ENCODE results near the gene GABRA5. TPM values are rescaled to one million over a fixed set of nuclear protein-coding genes. Genes with fewer than 3 reads are reported as not detected.

GABRA5 gene
- total and polyA plus RNA-seq, 2 of the 4 experiments (the other 2 are of a cell fraction), result 4.0 to 7.3 TPM

DNA sequence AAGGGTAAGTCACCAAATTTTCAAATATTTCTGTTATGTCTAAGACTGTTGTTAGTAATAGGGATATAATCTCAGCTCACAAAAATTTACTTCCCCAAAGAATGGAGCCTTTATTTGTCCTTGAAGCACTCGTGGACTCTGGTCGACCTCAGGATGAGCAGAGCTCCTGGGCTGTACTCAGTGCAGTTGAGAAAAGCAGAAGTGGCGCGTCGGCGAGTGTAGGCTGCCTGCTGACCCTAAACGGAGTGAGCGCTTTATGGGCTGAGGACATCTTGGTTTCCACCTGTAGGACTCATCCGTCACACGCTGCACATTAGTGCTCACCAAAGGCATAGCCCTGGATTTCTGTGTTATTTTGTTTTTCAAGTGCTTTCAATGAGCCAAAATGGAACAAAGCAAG is 11.0 kb downstream of the GABRA5 start:
- Histone ChIP-seq H3K36me3 (ENCODE audit: control insufficient read depth, insufficient read depth, low read length) (no peaks in the 10 kb centered on the region), H3K9me3 (ENCODE audit: control insufficient read depth, insufficient read depth, low read length) (peaks cover 4% of the 10 kb centered on the region; the same call in 1 of the 2 replicates), H4K5ac (ENCODE audit: low read depth, low read length) (no peak overlapping the region), H2BK120ac (ENCODE audit: low read depth, low read length) (no peak overlapping the region), H4K20me1 (ENCODE audit: insufficient read depth, low read length) (no peaks in the 10 kb centered on the region), H2AFZ (replicated peaks; ENCODE audit: low read length, poor library complexity) (no peak overlapping the region), H3K4me1 (ENCODE audit: control insufficient read depth, insufficient read depth, low read length) (no peaks in the 10 kb centered on the region), H3K18ac (ENCODE audit: low read depth, low read length) (no peak overlapping the region), H2AK9ac (replicated peaks; ENCODE audit: low read depth, low read length, poor library complexity) (no peak overlapping the region), H3K56ac (ENCODE audit: extremely low read depth, insufficient read depth, low read length) (no peak overlapping the region), H2AK5ac (ENCODE audit: low read depth, low read length) (no peak overlapping the region), H3K79me1 (ENCODE audit: low read depth in 1 of 2, low read length in 2 of 2) (no peaks in the 10 kb centered on the region), H3K27me3 (ENCODE audit: control insufficient read depth, insufficient read depth, low read length) (no peaks in the 10 kb centered on the region), H3K4me3 (ENCODE audit: insufficient read depth, low read depth, low read length) (no peak overlapping the region), H3K9me1 (ENCODE audit: insufficient read depth, low read length) (no peaks in the 10 kb centered on the region), H3K14ac (replicated peaks; ENCODE audit: low read depth, low read length) (no peak overlapping the region), H2BK5ac (ENCODE audit: low read depth, low read length, poor library complexity, severe bottlenecking) (no peak overlapping the region), H4K8ac (ENCODE audit: low read depth in 2 of 2, low read length in 2 of 2) (no peak overlapping the region), H2BK15ac (ENCODE audit: low read depth, low read length) (no peak overlapping the region), H2BK20ac (ENCODE audit: low read depth, low read length) (no peak overlapping the region), H3K27ac (ENCODE audit: insufficient read depth, low read length) (no peak overlapping the region), H3K4me2 (ENCODE audit: low read depth, low read length) (no peak overlapping the region), H4K91ac (ENCODE audit: insufficient read depth, low read depth, low read length) (no peak overlapping the region), H3K4ac (ENCODE audit: low read depth, low read length) (no peak overlapping the region), H3K23ac (ENCODE audit: low read depth, low read length) (no peak overlapping the region), H3K9ac (ENCODE audit: low read depth, low read length) (no peak overlapping the region)
- intact Hi-C loops (cut with micrococcal nuclease) (no loop called here), in situ Hi-C loops (cut with MboI; ENCODE audit: low sequenced_read_pairs) (loop anchor here (25.0 kb wide), 1 partner anchor 1234 kb away; no protein-coding TSS in a partner anchor), dilution Hi-C loops (cut with HindIII; ENCODE audit: low sequenced_read_pairs, unreplicated experiment) (no loop called here)
- CTCF ChIA-PET, result no interaction called here
- DNase-seq (no peak), ATAC-seq (ENCODE audit: low read depth) (no peak)
- no TSS peak for BruUV-seq (replicated peaks)
- 76% methylated on average over 5 of the region's 10 CpGs; no CpG with 5 or more reads in 1 of the 2 experiments for WGBS, 2 experiments (ENCODE audit: extremely low coverage in 2 of 2, insufficient read length in 1 of 2)
- POLR2A ChIA-PET (ENCODE audit: unreplicated experiment), result no interaction called here
- TF ChIP-seq CEBPB (IDR thresholded peaks at IDR 0.05; ENCODE audit: low read depth, low read length), result no peak
- TF ChIP-seq RFX5 (IDR thresholded peaks at IDR 0.05; ENCODE audit: low read depth, low read length), result no peak
- TF ChIP-seq MXI1 (IDR thresholded peaks at IDR 0.05; ENCODE audit: borderline replicate concordance, low read depth, low read length), result no peak
- TF ChIP-seq, protein P1, sequence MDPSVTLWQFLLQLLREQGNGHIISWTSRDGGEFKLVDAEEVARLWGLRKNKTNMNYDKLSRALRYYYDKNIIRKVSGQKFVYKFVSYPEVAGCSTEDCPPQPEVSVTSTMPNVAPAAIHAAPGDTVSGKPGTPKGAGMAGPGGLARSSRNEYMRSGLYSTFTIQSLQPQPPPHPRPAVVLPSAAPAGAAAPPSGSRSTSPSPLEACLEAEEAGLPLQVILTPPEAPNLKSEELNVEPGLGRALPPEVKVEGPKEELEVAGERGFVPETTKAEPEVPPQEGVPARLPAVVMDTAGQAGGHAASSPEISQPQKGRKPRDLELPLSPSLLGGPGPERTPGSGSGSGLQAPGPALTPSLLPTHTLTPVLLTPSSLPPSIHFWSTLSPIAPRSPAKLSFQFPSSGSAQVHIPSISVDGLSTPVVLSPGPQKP (IDR thresholded peaks at IDR 0.05; ENCODE audit: borderline replicate concordance, low read depth, low read length), result no peak
- TF ChIP-seq RCOR1 (IDR thresholded peaks at IDR 0.05; ENCODE audit: insufficient replicate concordance, low read length), result no peak
- no peak for TF ChIP-seq RAD21 (IDR thresholded peaks at IDR 0.05; ENCODE audit: low read length)
- TF ChIP-seq, protein P2, sequence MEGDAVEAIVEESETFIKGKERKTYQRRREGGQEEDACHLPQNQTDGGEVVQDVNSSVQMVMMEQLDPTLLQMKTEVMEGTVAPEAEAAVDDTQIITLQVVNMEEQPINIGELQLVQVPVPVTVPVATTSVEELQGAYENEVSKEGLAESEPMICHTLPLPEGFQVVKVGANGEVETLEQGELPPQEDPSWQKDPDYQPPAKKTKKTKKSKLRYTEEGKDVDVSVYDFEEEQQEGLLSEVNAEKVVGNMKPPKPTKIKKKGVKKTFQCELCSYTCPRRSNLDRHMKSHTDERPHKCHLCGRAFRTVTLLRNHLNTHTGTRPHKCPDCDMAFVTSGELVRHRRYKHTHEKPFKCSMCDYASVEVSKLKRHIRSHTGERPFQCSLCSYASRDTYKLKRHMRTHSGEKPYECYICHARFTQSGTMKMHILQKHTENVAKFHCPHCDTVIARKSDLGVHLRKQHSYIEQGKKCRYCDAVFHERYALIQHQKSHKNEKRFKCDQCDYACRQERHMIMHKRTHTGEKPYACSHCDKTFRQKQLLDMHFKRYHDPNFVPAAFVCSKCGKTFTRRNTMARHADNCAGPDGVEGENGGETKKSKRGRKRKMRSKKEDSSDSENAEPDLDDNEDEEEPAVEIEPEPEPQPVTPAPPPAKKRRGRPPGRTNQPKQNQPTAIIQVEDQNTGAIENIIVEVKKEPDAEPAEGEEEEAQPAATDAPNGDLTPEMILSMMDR (conservative IDR thresholded peaks at IDR 0.05; ENCODE audit: low read depth, low read length), result no peak
- TF ChIP-seq POLR2A (IDR thresholded peaks at IDR 0.05; ENCODE audit: low read depth, low read length), result no peak

Measured in IMR-90 (cell line).